Measurements from ENCODE around the gene PTGFRN. TPM values are rescaled to one million over a fixed set of nuclear protein-coding genes. Genes with fewer than 3 reads are reported as not detected.

Gene PTGFRN
- total and polyA plus RNA-seq, 2 of the 4 experiments (the other 2 are of a cell fraction): 0.90 to 1.1 TPM

DNA sequence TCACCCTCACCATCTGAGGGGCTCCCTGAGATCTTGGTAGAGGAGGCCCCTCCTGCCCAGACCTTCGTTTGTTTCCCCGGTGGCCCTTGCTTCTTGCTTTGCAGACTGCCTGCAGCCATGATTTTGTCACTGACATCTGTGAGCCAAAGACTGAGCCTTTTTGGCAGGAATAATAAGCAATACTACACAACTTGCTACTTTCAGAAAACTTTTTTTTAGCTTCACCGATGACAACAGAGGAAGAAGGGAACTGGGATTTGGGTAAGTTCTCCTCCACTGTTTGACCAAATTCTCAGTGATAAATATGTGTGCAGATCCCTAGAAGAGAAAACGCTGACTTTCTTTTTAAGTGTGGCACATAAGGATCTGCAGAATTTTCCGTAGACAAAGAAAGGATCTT is 80.1 kb downstream of the PTGFRN start:
- Histone ChIP-seq H3K56ac (ENCODE audit: extremely low read depth, insufficient read depth, low read length) (no peak overlapping the region), H3K4me2 (ENCODE audit: low read depth, low read length) (no peak overlapping the region)

More for the DNA sequence above, 80.1 kb downstream of the PTGFRN start:
- Histone ChIP-seq H2AFZ (replicated peaks; ENCODE audit: low read length, poor library complexity) (no peak overlapping the region), H2BK20ac (ENCODE audit: low read depth, low read length) (no peak overlapping the region), H2BK120ac (ENCODE audit: low read depth, low read length) (no peak overlapping the region), H3K9ac (ENCODE audit: low read depth, low read length) (no peak overlapping the region), H3K18ac (ENCODE audit: low read depth, low read length) (no peak overlapping the region), H3K23ac (ENCODE audit: low read depth, low read length) (no peak overlapping the region), H3K36me3 (ENCODE audit: control insufficient read depth, insufficient read depth, low read length) (no peaks in the 10 kb centered on the region), H4K20me1 (ENCODE audit: insufficient read depth, low read length) (no peaks in the 10 kb centered on the region), H2BK15ac (ENCODE audit: low read depth, low read length) (no peak overlapping the region), H3K79me1 (ENCODE audit: low read depth in 1 of 2, low read length in 2 of 2) (no peaks in the 10 kb centered on the region), H3K4me1 (ENCODE audit: control insufficient read depth, insufficient read depth, low read length) (no peaks in the 10 kb centered on the region), H3K9me3 (ENCODE audit: control insufficient read depth, insufficient read depth, low read length) (no peaks in the 10 kb centered on the region), H2AK5ac (ENCODE audit: low read depth, low read length) (no peak overlapping the region), H3K14ac (replicated peaks; ENCODE audit: low read depth, low read length) (no peak overlapping the region), H4K8ac (ENCODE audit: low read depth in 2 of 2, low read length in 2 of 2) (no peak overlapping the region), H2BK5ac (ENCODE audit: low read depth, low read length, poor library complexity, severe bottlenecking) (no peak overlapping the region), H4K5ac (ENCODE audit: low read depth, low read length) (no peak overlapping the region), H3K27me3 (ENCODE audit: control insufficient read depth, insufficient read depth, low read length) (peaks cover 1% of the 10 kb centered on the region; the same call in 1 of the 2 replicates), H3K4me3 (ENCODE audit: insufficient read depth, low read depth, low read length) (no peak overlapping the region), H3K27ac (ENCODE audit: insufficient read depth, low read length) (no peak overlapping the region), H3K9me1 (ENCODE audit: insufficient read depth, low read length) (no peaks in the 10 kb centered on the region), H3K4ac (ENCODE audit: low read depth, low read length) (no peak overlapping the region), H2AK9ac (replicated peaks; ENCODE audit: low read depth, low read length, poor library complexity) (no peak overlapping the region), H4K91ac (ENCODE audit: insufficient read depth, low read depth, low read length) (no peak overlapping the region)
- dilution Hi-C loops (cut with HindIII; ENCODE audit: low sequenced_read_pairs, unreplicated experiment) (no loop called here), intact Hi-C loops (cut with micrococcal nuclease) (no loop called here), in situ Hi-C loops (cut with MboI; ENCODE audit: low sequenced_read_pairs) (no loop called here)
- TF ChIP-seq CEBPB (IDR thresholded peaks at IDR 0.05; ENCODE audit: low read depth, low read length) (no peak), BHLHE40 (IDR thresholded peaks at IDR 0.05; ENCODE audit: low read depth, low read length) (no peak), NFE2L2 (IDR thresholded peaks at IDR 0.05; ENCODE audit: low read depth, low read length) (no peak), RFX5 (IDR thresholded peaks at IDR 0.05; ENCODE audit: low read depth, low read length) (no peak), RAD21 (IDR thresholded peaks at IDR 0.05; ENCODE audit: low read length) (no peak), POLR2A (IDR thresholded peaks at IDR 0.05; ENCODE audit: low read depth, low read length) (no peak), MXI1 (IDR thresholded peaks at IDR 0.05; ENCODE audit: borderline replicate concordance, low read depth, low read length) (no peak), RCOR1 (IDR thresholded peaks at IDR 0.05; ENCODE audit: insufficient replicate concordance, low read length) (no peak), FOS (IDR thresholded peaks at IDR 0.05; ENCODE audit: low read depth, low read length) (no peak), SMC3 (IDR thresholded peaks at IDR 0.05; ENCODE audit: low read depth, low read length) (no peak), CHD1 (IDR thresholded peaks at IDR 0.05; ENCODE audit: low read depth, low read length) (no peak), MAZ (IDR thresholded peaks at IDR 0.05; ENCODE audit: borderline replicate concordance, low read depth, low read length) (no peak)
- TF ChIP-seq, protein P1, sequence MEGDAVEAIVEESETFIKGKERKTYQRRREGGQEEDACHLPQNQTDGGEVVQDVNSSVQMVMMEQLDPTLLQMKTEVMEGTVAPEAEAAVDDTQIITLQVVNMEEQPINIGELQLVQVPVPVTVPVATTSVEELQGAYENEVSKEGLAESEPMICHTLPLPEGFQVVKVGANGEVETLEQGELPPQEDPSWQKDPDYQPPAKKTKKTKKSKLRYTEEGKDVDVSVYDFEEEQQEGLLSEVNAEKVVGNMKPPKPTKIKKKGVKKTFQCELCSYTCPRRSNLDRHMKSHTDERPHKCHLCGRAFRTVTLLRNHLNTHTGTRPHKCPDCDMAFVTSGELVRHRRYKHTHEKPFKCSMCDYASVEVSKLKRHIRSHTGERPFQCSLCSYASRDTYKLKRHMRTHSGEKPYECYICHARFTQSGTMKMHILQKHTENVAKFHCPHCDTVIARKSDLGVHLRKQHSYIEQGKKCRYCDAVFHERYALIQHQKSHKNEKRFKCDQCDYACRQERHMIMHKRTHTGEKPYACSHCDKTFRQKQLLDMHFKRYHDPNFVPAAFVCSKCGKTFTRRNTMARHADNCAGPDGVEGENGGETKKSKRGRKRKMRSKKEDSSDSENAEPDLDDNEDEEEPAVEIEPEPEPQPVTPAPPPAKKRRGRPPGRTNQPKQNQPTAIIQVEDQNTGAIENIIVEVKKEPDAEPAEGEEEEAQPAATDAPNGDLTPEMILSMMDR (conservative IDR thresholded peaks at IDR 0.05; ENCODE audit: low read depth, low read length): no peak
- TF ChIP-seq, protein P2, sequence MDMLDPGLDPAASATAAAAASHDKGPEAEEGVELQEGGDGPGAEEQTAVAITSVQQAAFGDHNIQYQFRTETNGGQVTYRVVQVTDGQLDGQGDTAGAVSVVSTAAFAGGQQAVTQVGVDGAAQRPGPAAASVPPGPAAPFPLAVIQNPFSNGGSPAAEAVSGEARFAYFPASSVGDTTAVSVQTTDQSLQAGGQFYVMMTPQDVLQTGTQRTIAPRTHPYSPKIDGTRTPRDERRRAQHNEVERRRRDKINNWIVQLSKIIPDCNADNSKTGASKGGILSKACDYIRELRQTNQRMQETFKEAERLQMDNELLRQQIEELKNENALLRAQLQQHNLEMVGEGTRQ (IDR thresholded peaks at IDR 0.05; ENCODE audit: low read depth, low read length): no peak
- TF ChIP-seq, protein P3, sequence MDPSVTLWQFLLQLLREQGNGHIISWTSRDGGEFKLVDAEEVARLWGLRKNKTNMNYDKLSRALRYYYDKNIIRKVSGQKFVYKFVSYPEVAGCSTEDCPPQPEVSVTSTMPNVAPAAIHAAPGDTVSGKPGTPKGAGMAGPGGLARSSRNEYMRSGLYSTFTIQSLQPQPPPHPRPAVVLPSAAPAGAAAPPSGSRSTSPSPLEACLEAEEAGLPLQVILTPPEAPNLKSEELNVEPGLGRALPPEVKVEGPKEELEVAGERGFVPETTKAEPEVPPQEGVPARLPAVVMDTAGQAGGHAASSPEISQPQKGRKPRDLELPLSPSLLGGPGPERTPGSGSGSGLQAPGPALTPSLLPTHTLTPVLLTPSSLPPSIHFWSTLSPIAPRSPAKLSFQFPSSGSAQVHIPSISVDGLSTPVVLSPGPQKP (IDR thresholded peaks at IDR 0.05; ENCODE audit: borderline replicate concordance, low read depth, low read length): no peak
- no TSS peak for BruUV-seq (replicated peaks)
- ATAC-seq (ENCODE audit: low read depth) (no peak), DNase-seq (no peak)
- POLR2A ChIA-PET (ENCODE audit: unreplicated experiment): no interaction called here
- no CpG with 5 or more reads among the region's 5 CpGs for WGBS, 2 experiments (ENCODE audit: extremely low coverage in 2 of 2, insufficient read length in 1 of 2)
- CTCF ChIA-PET: no interaction called here
